Spleen (tissue), 7 donors: ENCODE measurements around the gene CTSD.

ENCODE experiments used
- POLR2A ChIP-seq, 3 donors: fragments of 450-650 bp; IDR thresholded peaks; one replicate each; pipeline ENCODE4 v1.5.1; 2017; ENCODE audit warnings: antibody characterized with exemption in 3 of 3, mild to moderate bottlenecking in 1 of 3
- POLR2AphosphoS5 ChIP-seq, 3 donors: sonication (generic); formaldehyde crosslinking; IDR thresholded peaks; one replicate each; pipeline ENCODE4 v1.5.1; 2017; ENCODE audit warnings: antibody characterized with exemption in 3 of 3
- TF ChIP-seq, protein P1 (sequence below), 11 experiments: fragments of 200-600 bp in 7 of 11; fragments of 450-650 bp in 4 of 11; sonication (generic) in 4 of 11; IDR thresholded peaks in 8 of 11; conservative IDR thresholded peaks in 3 of 11; 1 replicate in 7 of 11; 2 replicates in 4 of 11; pipeline versions ENCODE4 v1.4.0 to v1.8.0; 2016 to 2021; ENCODE audit warnings: antibody characterized with exemption in 11 of 11, inconsistent platforms in 4 of 11, mild to moderate bottlenecking in 1 of 11
- donor health status: DM: no; HTN: no; CAD: no; lungs with moderate emphysema.
- donor health status: DM: no; HTN: no; CAD: no.
- donor health status: DM: no; HTN: no; CAD: no.

DNA sequence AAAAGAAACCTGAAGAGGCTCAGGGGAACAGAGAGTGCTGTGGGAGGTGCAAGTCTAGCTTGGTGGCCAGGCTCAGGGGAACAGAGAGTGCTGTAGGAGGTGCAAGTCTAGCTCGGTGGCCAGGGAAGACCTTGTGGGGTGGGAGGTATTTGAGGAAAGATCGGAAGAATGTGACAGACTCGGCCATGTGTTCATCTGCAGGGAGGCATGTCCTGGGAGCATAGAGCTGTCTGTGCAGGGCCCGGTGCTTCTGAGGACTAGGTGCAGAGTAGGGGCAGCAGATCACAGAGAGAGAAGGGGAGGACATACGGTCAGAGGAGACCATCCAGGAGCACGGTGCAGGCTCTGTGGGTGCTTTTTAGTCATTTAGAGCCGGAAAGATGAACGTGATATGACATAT lies 24.2 kb downstream of the CTSD start:
- TF ChIP-seq, protein P1, sequence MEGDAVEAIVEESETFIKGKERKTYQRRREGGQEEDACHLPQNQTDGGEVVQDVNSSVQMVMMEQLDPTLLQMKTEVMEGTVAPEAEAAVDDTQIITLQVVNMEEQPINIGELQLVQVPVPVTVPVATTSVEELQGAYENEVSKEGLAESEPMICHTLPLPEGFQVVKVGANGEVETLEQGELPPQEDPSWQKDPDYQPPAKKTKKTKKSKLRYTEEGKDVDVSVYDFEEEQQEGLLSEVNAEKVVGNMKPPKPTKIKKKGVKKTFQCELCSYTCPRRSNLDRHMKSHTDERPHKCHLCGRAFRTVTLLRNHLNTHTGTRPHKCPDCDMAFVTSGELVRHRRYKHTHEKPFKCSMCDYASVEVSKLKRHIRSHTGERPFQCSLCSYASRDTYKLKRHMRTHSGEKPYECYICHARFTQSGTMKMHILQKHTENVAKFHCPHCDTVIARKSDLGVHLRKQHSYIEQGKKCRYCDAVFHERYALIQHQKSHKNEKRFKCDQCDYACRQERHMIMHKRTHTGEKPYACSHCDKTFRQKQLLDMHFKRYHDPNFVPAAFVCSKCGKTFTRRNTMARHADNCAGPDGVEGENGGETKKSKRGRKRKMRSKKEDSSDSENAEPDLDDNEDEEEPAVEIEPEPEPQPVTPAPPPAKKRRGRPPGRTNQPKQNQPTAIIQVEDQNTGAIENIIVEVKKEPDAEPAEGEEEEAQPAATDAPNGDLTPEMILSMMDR (IDR thresholded peaks at IDR 0.05 in 8 of 11, conservative IDR thresholded peaks at IDR 0.05 in 3 of 11) = no peak
- peak in 2 of 3 donors; percentile 53 to 63 for TF ChIP-seq POLR2AphosphoS5 (IDR thresholded peaks at IDR 0.05)
- TF ChIP-seq POLR2A (IDR thresholded peaks at IDR 0.05) = no peak
